Stomach (tissue), 4 donors: Measurements from ENCODE around the gene CYB561.

ENCODE experiments used
- CTCF ChIP-seq, 7 experiments: fragments of 450-650 bp in 4 of 7; fragments of 200-600 bp in 3 of 7; sonication (generic) in 3 of 7; IDR thresholded peaks; one replicate each; pipeline ENCODE4 v1.5.1; 2016 to 2019; ENCODE audit warnings: antibody characterized with exemption in 7 of 7, control low read depth in 2 of 7, mild to moderate bottlenecking in 1 of 7
- EP300 ChIP-seq: sonication (generic); formaldehyde crosslinking; IDR thresholded peaks from one replicate; pipeline ENCODE4 v1.6.1; 2017; ENCODE audit warnings: antibody characterized with exemption
- POLR2A ChIP-seq, 4 donors: fragments of 450-650 bp; IDR thresholded peaks; one replicate each; pipeline ENCODE4 v1.6.1; 2016; ENCODE audit warnings: antibody characterized with exemption in 4 of 4, control low read depth in 2 of 4, mild to moderate bottlenecking in 1 of 4, moderate library complexity in 1 of 4
- POLR2AphosphoS5 ChIP-seq, 3 donors: sonication (generic); formaldehyde crosslinking; IDR thresholded peaks; one replicate each; pipeline ENCODE4 v1.6.1; 2016; ENCODE audit warnings: antibody characterized with exemption in 3 of 3

GRCh38 chr17:63438092-63439051 is 7.7 kb downstream of the CYB561 start:
- TF ChIP-seq POLR2A (IDR thresholded peaks at IDR 0.05) (no peak), CTCF (IDR thresholded peaks at IDR 0.05) (no peak), POLR2AphosphoS5 (IDR thresholded peaks at IDR 0.05) (no peak), EP300 (no peak)
